ENCODE data around the gene FNDC10.
"Not testable (repeated sequence)": the region's sequence is repeated elsewhere in the genome, so short reads cannot be mapped to it uniquely, and the experiment has no call there.

Gene FNDC10

GRCh38 chr1:1564268-1564667 lies 35.7 kb downstream of the FNDC10 start:
- no peak for DNase-seq

GRCh38 chr1:1563688-1564087 lies 36.2 kb downstream of the FNDC10 start:
- DNase-seq, result no peak

GRCh38 chr1:1562556-1563195 lies 37.3 kb downstream of the FNDC10 start:
- DNase-seq, result no peak

GRCh38 chr1:1561801-1562470 lies 38.0 kb downstream of the FNDC10 start:
- no peak for DNase-seq

- DNase-seq, result no peak
These were observed 39.8 kb downstream of the FNDC10 start for GRCh38 chr1:1560178-1560577.

GRCh38 chr1:1559066-1559465 lies 40.9 kb downstream of the FNDC10 start:
- DNase-seq, result no peak

GRCh38 chr1:1558591-1558990 lies 41.3 kb downstream of the FNDC10 start:
- no peak for DNase-seq

GRCh38 chr1:1557688-1558087 lies 42.2 kb downstream of the FNDC10 start:
- not testable (repeated sequence) for DNase-seq

- not testable (repeated sequence) for DNase-seq
These were observed 43.0 kb downstream of the FNDC10 start for GRCh38 chr1:1556961-1557360.

GRCh38 chr1:1556505-1556904 lies 43.4 kb downstream of the FNDC10 start:
- no peak for DNase-seq

GRCh38 chr1:1554926-1555915 lies 44.7 kb downstream of the FNDC10 start:
- DNase-seq, result no peak

- DNase-seq, result no peak
These were observed 45.4 kb downstream of the FNDC10 start for GRCh38 chr1:1554550-1554925.

GRCh38 chr1:1553821-1554494 lies 46.0 kb downstream of the FNDC10 start:
- no peak for DNase-seq

GRCh38 chr1:1552263-1552639 lies 47.7 kb downstream of the FNDC10 start:
- DNase-seq, result no peak

GRCh38 chr1:1551524-1552262 lies 48.2 kb downstream of the FNDC10 start:
- DNase-seq, result no peak

GRCh38 chr1:1550591-1551432 lies 49.1 kb downstream of the FNDC10 start:
- DNase-seq, result no peak

- no peak for DNase-seq
These were observed 49.8 kb downstream of the FNDC10 start for GRCh38 chr1:1550087-1550486.

- no peak for DNase-seq
These were observed 51.3 kb downstream of the FNDC10 start for GRCh38 chr1:1548591-1548990.

All from activated CD4-positive, alpha-beta T cell treated with anti-CD3 and anti-CD28 coated beads, Interleukin-2, amount 50 U/mL, for 4 hours (primary cell).